ENCODE results near the gene CD70.

GRCh38 chr19:6571167-6571566, 19.8 kb downstream of the CD70 start:
- TF ChIP-seq CTCF (IDR thresholded peaks at IDR 0.05 in 4 of 5, conservative IDR thresholded peaks at IDR 0.05 in 1 of 5) (no peak), POLR2A (IDR thresholded peaks at IDR 0.05) (no peak)

Measured in gastrocnemius medialis (tissue), 4 donors.